Transverse colon (tissue), 4 donors: Measurements from ENCODE around the gene EML4. TPM values are rescaled to one million over a fixed set of nuclear protein-coding genes. Genes with fewer than 3 reads are reported as not detected.
"Not testable (repeated sequence)": the region's sequence is repeated elsewhere in the genome, so short reads cannot be mapped to it uniquely, and the experiment has no call there.

Experiments
- DNase-seq: peaks from one replicate; pipeline ENCODE4 v3.0.0-alpha.2; 2019
- H3K27ac ChIP-seq, 4 donors: fragments of 200-600 bp; sonication (generic); 2 replicates each; pipeline ENCODE4 v1.5.1; 2016 to 2018; ENCODE audit warnings: inconsistent platforms in 4 of 4
- H3K27me3 ChIP-seq: fragments of 200-600 bp; sonication (generic); 2 replicates; pipeline ENCODE4 v1.5.1; 2017; ENCODE audit warnings: inconsistent platforms
- H3K36me3 ChIP-seq, 4 donors: fragments of 200-600 bp; sonication (generic); 2 replicates each; pipeline ENCODE4 v1.5.1; 2017 to 2019; ENCODE audit warnings: inconsistent platforms in 4 of 4
- H3K4me1 ChIP-seq, 4 donors: fragments of 200-600 bp; sonication (generic); 2 replicates each; pipeline ENCODE4 v1.5.1; 2017 to 2020; ENCODE audit warnings: inconsistent platforms in 4 of 4
- H3K4me3 ChIP-seq, 4 donors: fragments of 200-600 bp; sonication (generic); 1 replicate in 1 of 4; 2 replicates in 3 of 4; pipeline versions ENCODE4 v1.5.1 to v1.6.1; 2017 to 2019; ENCODE audit warnings: inconsistent platforms in 4 of 4
- H3K9me3 ChIP-seq, 2 donors: fragments of 200-600 bp; sonication (generic); 2 replicates each; pipeline ENCODE4 v1.5.1; 2017 to 2019; ENCODE audit warnings: inconsistent platforms in 2 of 2
- CTCF ChIP-seq, 5 experiments: fragments of 200-600 bp in 3 of 5; fragments of 450-650 bp in 2 of 5; sonication (generic) in 3 of 5; IDR thresholded peaks; 1 replicate in 2 of 5; 2 replicates in 3 of 5; pipeline ENCODE4 v1.5.1; 2016 to 2017; ENCODE audit warnings: antibody characterized with exemption in 5 of 5, inconsistent platforms in 3 of 5, mild to moderate bottlenecking in 2 of 5, moderate library complexity in 1 of 5
- EP300 ChIP-seq: sonication (generic); formaldehyde crosslinking; IDR thresholded peaks from one replicate; pipeline ENCODE4 v1.6.1; 2017; ENCODE audit warnings: antibody characterized with exemption, low read depth
- POLR2A ChIP-seq: fragments of 450-650 bp; IDR thresholded peaks from one replicate; pipeline ENCODE4 v1.6.1; 2016; ENCODE audit warnings: antibody characterized with exemption, mild to moderate bottlenecking, moderate library complexity
- POLR2AphosphoS5 ChIP-seq, 3 donors: sonication (generic); formaldehyde crosslinking; IDR thresholded peaks; one replicate each; pipeline ENCODE4 v1.6.1; 2016; ENCODE audit warnings: antibody characterized with exemption in 3 of 3
- WGBS, 2 donors: methylation state at CpG; one replicate each; pipeline ENCODE4 v1.1.5; 2018; ENCODE audit warnings: low coverage in 1 of 2; 5-methylcytosine and 5-hydroxymethylcytosine counted together
- in situ Hi-C, 4 donors: fragments of 200-750 bp; cut with MboI; loops; one replicate each; pipeline versions ENCODE4 v1.15.0 to v1.15.1; 2017; ENCODE audit warnings: low sequenced_read_pairs in 3 of 4, low pct_ligation_motif_present in 1 of 4, low pct_unique_long_range_greater_than_20kb in 1 of 4
- intact Hi-C: fragments of 100-400 bp; cut with DNase I; formaldehyde crosslinking; loops from one replicate; pipeline ENCODE4 v1.15.1; 2023; ENCODE audit warnings: low total_unique reads
- total RNA-seq, 4 donors: library from RNA; depleted of rRNA; stranded (reverse); fragments of >200 nt; gene quantifications; one replicate each; pipeline ENCODE4 v1.1.0, GENCODE V29; 2016

The EML4 gene
- total RNA-seq, 4 donors from 2014 or later, result 49.7 to 91.5 (median 67.5) TPM

GRCh38 chr2:42132966-42133641, 36.0 kb upstream of the EML4 start:
- Histone ChIP-seq H3K9me3 (no peaks in the 10 kb centered on the region), H3K27ac (peak overlapping the region; percentile 69 to 84 (median 76)), H3K36me3 (no peaks in the 10 kb centered on the region), H3K4me1 (peaks cover 12 to 50% (median 27%) of the 10 kb centered on the region in 4 donors), H3K27me3 (no peaks in the 10 kb centered on the region), H3K4me3 (peak overlapping the region in 1 of 4 donors; percentile 4)
- DNase-seq, result peak; percentile 85
- TF ChIP-seq CTCF (IDR thresholded peaks at IDR 0.05) (no peak), POLR2AphosphoS5 (IDR thresholded peaks at IDR 0.05) (peak; percentile 21 to 74 (median 59)), EP300 (no peak), POLR2A (peak; percentile 56)
- in situ Hi-C loops (no loop called here), intact Hi-C loops (loop anchor here (5.0 kb wide), 1 partner anchor 591 kb away; no protein-coding TSS in a partner anchor)
- WGBS, 2 donors, result 19% methylated on average over 16 of the region's 17 CpGs; no CpG with 5 or more reads in 1 of the 2 donors

GRCh38 chr2:42133771-42134195, 35.4 kb upstream of the EML4 start:
- peak overlapping the region; percentile 69 to 84 (median 76) for H3K27ac ChIP-seq
- no peaks in the 10 kb centered on the region for H3K9me3 ChIP-seq
- H3K4me1 ChIP-seq, result peaks cover 8 to 49% (median 20%) of the 10 kb centered on the region in 4 donors
- in situ Hi-C loops (no loop called here), intact Hi-C loops (loop anchor here (5.0 kb wide), 1 partner anchor 591 kb away; no protein-coding TSS in a partner anchor)
- no peak overlapping the region for H3K4me3 ChIP-seq
- no peaks in the 10 kb centered on the region for H3K27me3 ChIP-seq
- H3K36me3 ChIP-seq, result no peaks in the 10 kb centered on the region
- WGBS, 2 donors, result 17 to 87% methylated on average over 1 to 9 of the region's 11 CpGs
- DNase-seq, result no peak
- no peak for TF ChIP-seq POLR2A
- no peak for TF ChIP-seq EP300
- no peak for TF ChIP-seq POLR2AphosphoS5 (IDR thresholded peaks at IDR 0.05)
- no peak for TF ChIP-seq CTCF (IDR thresholded peaks at IDR 0.05)

- H3K9me3 ChIP-seq, DNase-seq, H3K27me3 ChIP-seq, H3K27ac ChIP-seq, H3K4me3 ChIP-seq, H3K36me3 ChIP-seq, in situ Hi-C loops: not testable (repeated sequence)
- WGBS, 2 donors, result 81 to 91% methylated on average over 8 to 10 of the region's 10 CpGs
- peaks cover 3 to 47% (median 15%) of the 10 kb centered on the region in 4 donors for H3K4me1 ChIP-seq
- intact Hi-C loops, result loop anchor here (5.0 kb wide), 1 partner anchor 592 kb away; no protein-coding TSS in a partner anchor
Observed at GRCh38 chr2:42134401-42134932, 34.7 kb upstream of the EML4 start.

DNA sequence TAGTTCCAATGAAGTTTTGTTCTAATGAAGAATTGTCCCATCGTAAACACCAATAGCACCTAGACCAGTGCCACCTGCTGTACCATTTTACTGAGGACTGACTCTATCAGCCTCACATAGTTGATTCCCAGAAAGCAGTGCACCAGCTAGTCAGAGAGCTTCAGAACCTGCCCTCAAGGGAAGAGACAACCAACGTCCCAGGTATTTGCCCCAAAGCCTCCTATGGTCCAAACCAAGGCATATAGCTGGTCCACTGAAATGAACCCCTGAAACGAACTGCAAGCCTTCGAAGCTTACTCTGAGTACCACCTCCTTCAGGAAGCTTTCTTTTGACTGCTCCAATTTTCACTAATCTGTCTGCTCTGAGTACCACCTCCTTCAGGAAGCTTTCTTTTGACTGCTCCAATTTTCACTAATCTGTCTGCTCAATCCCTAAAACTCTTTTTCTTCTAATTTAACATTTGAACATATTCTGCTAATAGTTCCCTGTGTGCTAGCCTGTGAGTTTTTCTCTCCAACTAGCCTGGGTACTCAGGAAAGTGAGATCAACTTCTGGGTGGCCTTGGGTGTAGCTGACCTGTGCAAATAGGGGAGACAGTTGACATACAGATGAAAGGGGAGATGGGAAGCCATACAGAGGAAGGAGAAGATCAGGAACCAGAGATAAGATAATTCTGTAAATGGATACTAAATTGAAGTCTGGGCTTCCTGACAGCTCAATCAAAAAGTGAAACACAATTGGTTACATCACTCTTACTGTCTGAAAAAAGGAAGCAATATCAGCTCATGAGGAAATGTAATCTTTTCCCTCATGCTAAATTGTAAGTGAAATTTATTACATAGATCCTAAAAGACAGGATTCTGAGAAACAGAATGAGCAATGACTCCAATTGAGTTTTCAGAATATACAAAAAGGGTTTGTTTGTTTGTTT, 33.5 kb upstream of the EML4 start:
- no peak overlapping the region for H3K4me3 ChIP-seq
- H3K27me3 ChIP-seq, result no peaks in the 10 kb centered on the region
- TF ChIP-seq EP300, result no peak
- no peak for TF ChIP-seq CTCF (IDR thresholded peaks at IDR 0.05)
- TF ChIP-seq POLR2AphosphoS5 (IDR thresholded peaks at IDR 0.05), result no peak
- TF ChIP-seq POLR2A, result no peak
- DNase-seq, result no peak
- H3K36me3 ChIP-seq, result no peaks in the 10 kb centered on the region
- WGBS, 2 donors, result 75 to 81% methylated on average over 2 to 4 of the region's 4 CpGs
- in situ Hi-C loops, result no loop called here
- peak overlapping the region in 1 of 4 donors; percentile 18 for H3K27ac ChIP-seq
- peaks cover 3 to 48% (median 15%) of the 10 kb centered on the region in 4 donors for H3K4me1 ChIP-seq
- intact Hi-C loops, result no loop called here
- H3K9me3 ChIP-seq, result no peaks in the 10 kb centered on the region
